ENCODE data around the gene CHML. TPM values are rescaled to one million over a fixed set of nuclear protein-coding genes. Genes with fewer than 3 reads are reported as not detected.
"Not testable (repeated sequence)": the region's sequence is repeated elsewhere in the genome, so short reads cannot be mapped to it uniquely, and the experiment has no call there.

The CHML gene
- total RNA-seq, 1 donor, result 16.4 TPM

DNA sequence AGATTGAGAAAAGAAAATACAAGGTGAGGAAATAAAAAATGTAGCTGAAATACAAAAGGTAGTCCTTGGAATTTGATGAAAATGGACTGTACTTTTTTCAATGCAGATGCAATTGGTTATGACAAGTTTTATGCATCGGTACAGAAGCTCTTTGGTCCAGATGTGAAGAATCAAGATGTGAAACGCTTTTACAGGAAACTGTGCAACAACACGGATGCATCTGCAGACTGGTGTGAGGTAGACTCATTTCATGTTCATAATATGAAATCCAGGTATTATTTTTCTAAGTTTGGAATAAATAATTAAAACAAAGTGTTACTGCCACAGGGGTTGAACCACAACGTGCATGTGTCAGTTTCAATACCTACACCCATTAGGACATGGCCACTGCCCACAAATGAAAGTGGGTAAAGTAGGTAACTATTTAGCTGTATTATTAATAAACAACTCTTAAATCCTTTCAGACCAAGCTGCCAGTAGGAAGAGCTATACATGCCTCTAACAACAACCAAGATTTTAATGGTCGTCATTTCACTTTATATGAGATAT lies 20.3 kb upstream of the CHML start:
- TF ChIP-seq, protein P1, sequence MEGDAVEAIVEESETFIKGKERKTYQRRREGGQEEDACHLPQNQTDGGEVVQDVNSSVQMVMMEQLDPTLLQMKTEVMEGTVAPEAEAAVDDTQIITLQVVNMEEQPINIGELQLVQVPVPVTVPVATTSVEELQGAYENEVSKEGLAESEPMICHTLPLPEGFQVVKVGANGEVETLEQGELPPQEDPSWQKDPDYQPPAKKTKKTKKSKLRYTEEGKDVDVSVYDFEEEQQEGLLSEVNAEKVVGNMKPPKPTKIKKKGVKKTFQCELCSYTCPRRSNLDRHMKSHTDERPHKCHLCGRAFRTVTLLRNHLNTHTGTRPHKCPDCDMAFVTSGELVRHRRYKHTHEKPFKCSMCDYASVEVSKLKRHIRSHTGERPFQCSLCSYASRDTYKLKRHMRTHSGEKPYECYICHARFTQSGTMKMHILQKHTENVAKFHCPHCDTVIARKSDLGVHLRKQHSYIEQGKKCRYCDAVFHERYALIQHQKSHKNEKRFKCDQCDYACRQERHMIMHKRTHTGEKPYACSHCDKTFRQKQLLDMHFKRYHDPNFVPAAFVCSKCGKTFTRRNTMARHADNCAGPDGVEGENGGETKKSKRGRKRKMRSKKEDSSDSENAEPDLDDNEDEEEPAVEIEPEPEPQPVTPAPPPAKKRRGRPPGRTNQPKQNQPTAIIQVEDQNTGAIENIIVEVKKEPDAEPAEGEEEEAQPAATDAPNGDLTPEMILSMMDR (IDR thresholded peaks at IDR 0.05; ENCODE audit: insufficient read depth, low read depth, low read length), result no peak
- no peak for DNase-seq (ENCODE audit: low read depth)
- H3K4me3 ChIP-seq (ENCODE audit: low read depth, low read length), result no peak overlapping the region

DNA sequence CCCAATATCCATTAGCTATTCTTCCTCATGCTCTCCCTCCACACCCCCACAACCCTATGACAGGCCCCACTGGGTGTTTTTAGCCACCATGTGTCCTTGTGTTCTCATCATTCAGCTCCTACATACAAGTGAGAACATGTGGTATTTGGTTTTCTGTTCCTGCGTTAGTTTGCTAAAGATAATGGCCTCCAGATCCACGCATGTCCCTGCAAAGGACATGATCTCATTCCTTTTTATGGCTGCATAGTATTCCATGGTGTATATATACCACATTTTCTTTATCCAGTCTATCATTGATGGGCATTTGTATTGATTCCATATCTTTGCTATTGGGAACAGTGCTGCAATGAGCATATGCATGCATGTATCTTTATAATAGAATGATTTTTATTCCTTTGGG lies 18.8 kb upstream of the CHML start:
- DNase-seq (ENCODE audit: low read depth); H3K4me3 ChIP-seq (ENCODE audit: low read depth, low read length): not testable (repeated sequence)

DNA sequence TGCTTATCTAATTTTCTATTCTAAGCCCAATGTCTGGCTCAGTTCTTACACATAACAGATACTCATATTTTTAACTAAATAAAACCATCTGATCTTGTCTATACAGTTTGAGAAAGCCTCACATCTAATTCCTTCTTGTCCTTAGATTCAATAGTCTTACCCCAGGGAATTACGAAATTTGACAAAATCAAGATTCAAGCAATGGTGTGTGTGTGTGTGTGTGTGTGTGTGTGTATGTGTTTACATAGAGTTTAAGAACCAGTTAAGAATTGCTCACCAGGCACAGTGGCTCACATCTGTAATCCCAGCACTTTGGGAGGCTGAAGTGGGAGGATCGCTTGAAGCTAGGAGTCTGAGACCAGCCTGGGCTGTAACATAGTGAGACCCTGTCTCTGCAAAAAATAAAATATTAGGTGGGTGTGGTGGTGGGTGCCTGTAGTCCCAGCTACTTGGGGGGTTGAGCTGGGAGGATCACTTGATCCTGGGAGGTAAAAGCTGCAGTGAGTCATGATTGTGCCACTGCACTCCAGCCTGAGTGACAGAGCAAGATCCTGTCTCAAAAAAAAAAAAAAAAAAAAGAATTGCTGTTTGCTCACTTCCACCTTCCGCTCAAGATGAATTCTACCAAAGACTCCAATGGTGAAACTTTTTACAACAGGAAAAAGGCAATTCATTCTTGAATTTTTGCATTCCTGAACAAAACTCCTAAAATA lies 18.1 kb upstream of the CHML start:
- DNase-seq (ENCODE audit: low read depth), result peak; percentile 17
- TF ChIP-seq, protein P1 (IDR thresholded peaks at IDR 0.05; ENCODE audit: insufficient read depth, low read depth, low read length), result no peak
- no peak overlapping the region for H3K4me3 ChIP-seq (ENCODE audit: low read depth, low read length)

DNA sequence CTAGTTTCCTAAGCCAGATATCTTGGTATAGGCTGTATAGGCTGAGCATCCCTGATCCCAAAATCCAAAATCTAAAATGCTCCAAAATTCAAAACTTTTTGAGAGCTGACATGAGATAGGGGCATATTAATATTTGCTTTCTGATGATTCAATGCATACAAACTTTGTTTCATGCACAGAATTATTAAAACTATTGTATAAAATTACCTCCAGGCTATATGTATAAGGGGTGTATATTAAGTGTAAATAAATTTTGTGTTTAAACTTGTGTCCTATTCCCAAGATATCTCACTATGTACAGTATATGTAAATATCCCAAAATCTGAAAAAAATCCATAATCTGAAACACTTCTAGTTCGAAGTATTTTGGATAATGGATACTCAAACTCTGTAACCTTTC lies 14.5 kb upstream of the CHML start:
- no peak overlapping the region for H3K4me3 ChIP-seq (ENCODE audit: low read depth, low read length)
- DNase-seq (ENCODE audit: low read depth), result no peak
- TF ChIP-seq, protein P1 (IDR thresholded peaks at IDR 0.05; ENCODE audit: insufficient read depth, low read depth, low read length), result no peak

DNA sequence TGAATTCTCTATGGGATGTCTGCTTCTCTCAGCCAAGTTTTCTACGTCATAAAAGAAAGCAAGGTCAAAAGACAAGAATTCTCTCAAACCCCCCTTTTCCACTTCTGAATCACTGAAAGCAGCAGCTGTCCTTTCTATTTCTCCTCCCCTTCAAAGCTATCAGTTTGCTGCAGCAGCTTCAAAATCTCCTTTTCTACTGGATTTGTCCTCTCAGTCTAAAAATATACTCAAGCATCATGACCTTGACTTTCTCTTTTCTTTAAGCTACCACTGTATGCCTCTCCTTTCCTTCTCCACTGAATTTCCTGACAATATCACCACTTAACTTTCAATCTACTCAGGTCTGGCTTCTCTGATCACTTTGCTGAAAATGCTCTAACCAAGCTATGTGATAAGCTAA lies 13.8 kb upstream of the CHML start:
- DNase-seq (ENCODE audit: low read depth), result no peak
- TF ChIP-seq, protein P1 (IDR thresholded peaks at IDR 0.05; ENCODE audit: insufficient read depth, low read depth, low read length), result no peak
- no peak overlapping the region for H3K4me3 ChIP-seq (ENCODE audit: low read depth, low read length)

DNA sequence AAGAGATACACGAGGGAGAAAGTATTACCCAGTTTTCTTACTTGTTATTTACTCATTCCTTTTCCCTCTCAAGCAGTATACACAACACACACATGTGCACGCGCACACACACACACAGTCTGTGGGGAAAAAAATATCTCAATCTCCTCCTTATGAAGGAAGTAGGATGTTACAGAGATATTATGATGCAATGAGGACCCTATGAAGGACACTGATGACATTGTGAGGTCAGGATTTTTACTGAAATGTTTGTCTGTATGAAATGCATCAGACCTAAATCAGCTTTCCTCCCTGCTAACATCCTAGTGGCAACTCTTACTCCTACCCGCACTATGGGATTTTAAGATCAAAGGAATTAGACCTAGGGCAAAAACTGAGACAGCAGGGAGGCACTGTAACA lies 11.8 kb upstream of the CHML start, which contains the start of gene WDR64:
Gene WDR64, plus strand, starts transcription at position 270 of the 400 bp plus-strand sequence. CDS start 204 bp downstream, outside the sequence.
- TF ChIP-seq, protein P1 (IDR thresholded peaks at IDR 0.05; ENCODE audit: insufficient read depth, low read depth, low read length), result no peak
- DNase-seq (ENCODE audit: low read depth), result no peak
- no peak within 1 kb of the TSS for H3K4me3 ChIP-seq (ENCODE audit: low read depth, low read length)

DNA sequence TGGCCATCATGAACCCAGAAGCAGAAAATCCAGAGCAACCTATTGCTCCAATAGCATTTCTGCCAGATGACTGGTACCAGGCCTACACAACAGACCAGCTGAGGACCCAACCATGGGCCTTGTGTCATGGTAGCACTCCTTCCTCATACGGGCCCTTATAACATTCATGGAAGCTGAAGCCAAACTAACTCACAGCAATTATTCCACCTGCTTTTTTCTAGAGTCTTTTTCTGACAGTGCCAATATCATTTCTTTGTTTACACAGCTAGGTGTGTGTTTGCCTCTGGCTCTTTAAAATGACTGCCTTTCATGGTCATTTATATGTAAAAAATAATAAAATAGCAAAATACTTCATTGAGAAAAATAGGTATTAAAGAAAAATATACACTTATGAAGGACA lies 8.0 kb upstream of the CHML start:
- TF ChIP-seq, protein P1 (IDR thresholded peaks at IDR 0.05; ENCODE audit: insufficient read depth, low read depth, low read length), result no peak
- DNase-seq (ENCODE audit: low read depth), result no peak
- H3K4me3 ChIP-seq (ENCODE audit: low read depth, low read length), result no peak overlapping the region
